Liver (tissue), 9 donors: Measurements from ENCODE around the gene KNCN. TPM values are rescaled to one million over a fixed set of nuclear protein-coding genes. Genes with fewer than 3 reads are reported as not detected.

ENCODE experiments used
- DNase-seq: peaks from one replicate; pipeline ENCODE4 v3.0.0-alpha.2; 2017; ENCODE audit warnings: low spot score
- H3K27ac ChIP-seq, 2 donors: one replicate each; pipeline ENCODE4 v1.7.0; 2013; ENCODE audit warnings: inconsistent platforms in 2 of 2, low read length in 2 of 2, control low read depth in 1 of 2, low read depth in 1 of 2, mild to moderate bottlenecking in 1 of 2
- H3K27me3 ChIP-seq, 4 donors: one replicate each; pipeline versions ENCODE4 v1.6.1 to v1.7.0; 2013; ENCODE audit warnings: low read length in 3 of 4, inconsistent platforms in 1 of 4, mild to moderate bottlenecking in 1 of 4, moderate library complexity in 1 of 4; ENCODE audit not compliant: control insufficient read depth in 4 of 4, insufficient read depth in 4 of 4
- H3K36me3 ChIP-seq, 4 donors: one replicate each; pipeline versions ENCODE4 v1.6.1 to v1.7.0; 2013; ENCODE audit warnings: low read length in 3 of 4, mild to moderate bottlenecking in 3 of 4, low read depth in 1 of 4, moderate library complexity in 1 of 4; ENCODE audit not compliant: control insufficient read depth in 4 of 4, insufficient read depth in 3 of 4
- H3K4me1 ChIP-seq, 4 donors: one replicate each; pipeline versions ENCODE4 v1.6.1 to v1.7.0; 2013; ENCODE audit warnings: low read length in 3 of 4, mild to moderate bottlenecking in 3 of 4, moderate library complexity in 1 of 4; ENCODE audit not compliant: control insufficient read depth in 4 of 4, insufficient read depth in 4 of 4
- H3K4me3 ChIP-seq, 3 donors: one replicate each; pipeline versions ENCODE4 v1.6.1 to v1.7.0; 2013; ENCODE audit warnings: low read length in 3 of 3, control low read depth in 1 of 3, low read depth in 1 of 3, mild to moderate bottlenecking in 1 of 3
- H3K9ac ChIP-seq, 2 donors: one replicate each; pipeline ENCODE4 v1.7.0; 2013; ENCODE audit warnings: low read length in 2 of 2, mild to moderate bottlenecking in 2 of 2, moderate library complexity in 2 of 2, control low read depth in 1 of 2, low read depth in 1 of 2
- H3K9me3 ChIP-seq, 4 donors: one replicate each; pipeline versions ENCODE4 v1.6.1 to v1.7.0; 2013; ENCODE audit warnings: low read length in 3 of 4; ENCODE audit not compliant: control insufficient read depth in 4 of 4
- ATF3 ChIP-seq: IDR thresholded peaks from 2 replicates; pipeline ENCODE4 v1.6.1; 2016; ENCODE audit warnings: antibody characterized with exemption
- CTCF ChIP-seq: fragments of 150-350 bp; IDR thresholded peaks from 2 replicates; pipeline ENCODE4 v1.5.1; 2017; ENCODE audit warnings: improper control_type of control experiment, low read depth, low read length; ENCODE audit not compliant: missing input control
- EGR1 ChIP-seq, 2 donors: IDR thresholded peaks; 2 replicates each; pipeline ENCODE4 v1.6.1; 2016 to 2018; ENCODE audit warnings: antibody characterized with exemption in 2 of 2, low read depth in 2 of 2
- GABPA ChIP-seq, 2 donors: IDR thresholded peaks in 1 of 2; conservative IDR thresholded peaks in 1 of 2; 2 replicates each; pipeline ENCODE4 v1.6.1; 2016; ENCODE audit warnings: antibody characterized with exemption in 2 of 2, mild to moderate bottlenecking in 1 of 2, moderate library complexity in 1 of 2
- HNF4A ChIP-seq, 2 donors: conservative IDR thresholded peaks; 2 replicates each; pipeline ENCODE4 v1.6.1; 2016; ENCODE audit warnings: antibody characterized with exemption in 2 of 2, mild to moderate bottlenecking in 2 of 2
- HNF4G ChIP-seq: IDR thresholded peaks from 2 replicates; pipeline ENCODE4 v1.6.1; 2016; ENCODE audit warnings: antibody characterized with exemption
- NR2F2 ChIP-seq: IDR thresholded peaks from 2 replicates; pipeline ENCODE4 v1.6.1; 2016; ENCODE audit warnings: antibody characterized with exemption
- RAD21 ChIP-seq, 2 donors: IDR thresholded peaks; 2 replicates each; pipeline ENCODE4 v1.6.1; 2016; ENCODE audit warnings: antibody characterized with exemption in 2 of 2, mild to moderate bottlenecking in 2 of 2
- REST ChIP-seq: IDR thresholded peaks from 2 replicates; pipeline ENCODE4 v1.6.1; 2016; ENCODE audit warnings: antibody characterized with exemption, mild to moderate bottlenecking
- TAF1 ChIP-seq: conservative IDR thresholded peaks from 2 replicates; pipeline ENCODE4 v1.6.1; 2016; ENCODE audit warnings: antibody characterized with exemption, mild to moderate bottlenecking
- YY1 ChIP-seq: IDR thresholded peaks from 2 replicates; pipeline ENCODE4 v1.6.1; 2016; ENCODE audit warnings: antibody characterized with exemption, mild to moderate bottlenecking
- ZBTB33 ChIP-seq: IDR thresholded peaks from 2 replicates; pipeline ENCODE4 v1.6.1; 2016; ENCODE audit warnings: antibody characterized with exemption
- WGBS: extraction: QIAGEN DNeasy Blood & Tissue Kit; methylation state at CpG from one replicate; pipeline ENCODE4 v1.1.7; 2013; 5-methylcytosine and 5-hydroxymethylcytosine counted together
- polyA plus RNA-seq, 2 donors: library from polyadenylated mRNA; stranded (reverse) in 1 of 2; unstranded in 1 of 2; fragments of 200-250 nt in 1 of 2; fragments of >200 nt in 1 of 2; fragmentation: Nextera tagmentation in 1 of 2; extraction: Ambion mirVana in 1 of 2; gene quantifications; one replicate each; pipeline versions ENCODE4 v1.2.1 to v1.2.3, GENCODE V29; 2013 to 2015
- total RNA-seq, 2 donors: library from RNA; depleted of rRNA; stranded (reverse); fragments of >200 nt; gene quantifications; one replicate each; pipeline ENCODE4 v1.2.3, GENCODE V29; 2014
- donor health status: healthy.
- donor health status: healthy.
- donor health status: healthy.
- donor health status: healthy.
- donor health status: healthy.

KNCN gene
- total and polyA plus RNA-seq, 4 donors: not detected

- H3K36me3 ChIP-seq: peaks cover 0 to 3% (median 1%) of the 10 kb centered on the region in 4 donors
Observed at GRCh38 chr1:46552357-46553237, 1.1 kb upstream of the KNCN start.

More at GRCh38 chr1:46552357-46553237, 1.1 kb upstream of the KNCN start:
- no peak overlapping the region for H3K4me3 ChIP-seq
- H3K27me3 ChIP-seq: no peaks in the 10 kb centered on the region
- no peak for DNase-seq
- 89% methylated on average over 10 of the region's 10 CpGs for WGBS
- H3K27ac ChIP-seq: no peak overlapping the region
- no peaks in the 10 kb centered on the region for H3K4me1 ChIP-seq
- no peak overlapping the region for H3K9ac ChIP-seq
- no peak for TF ChIP-seq ZBTB33
- no peak for TF ChIP-seq NR2F2
- no peak for TF ChIP-seq CTCF
- no peak for TF ChIP-seq RAD21 (IDR thresholded peaks at IDR 0.05)
- no peak for TF ChIP-seq TAF1
- no peak for TF ChIP-seq YY1
- TF ChIP-seq EGR1 (IDR thresholded peaks at IDR 0.05; ENCODE audit: low read depth in 2 of 2): no peak
- no peak for TF ChIP-seq GABPA (IDR thresholded peaks at IDR 0.05 in 1 of 2, conservative IDR thresholded peaks at IDR 0.05 in 1 of 2)
- TF ChIP-seq HNF4G: no peak
- no peak for TF ChIP-seq ATF3
- TF ChIP-seq REST: no peak
- TF ChIP-seq HNF4A (conservative IDR thresholded peaks at IDR 0.05): no peak
- no peaks in the 10 kb centered on the region for H3K9me3 ChIP-seq
